22Rv1 (cell line): ENCODE results near the gene GMPPA.
A peak's percentile ranks its signal among the peaks of the same experiment; 100 is the strongest.

Source experiments
- H3K27ac ChIP-seq: fragments of 450-650 bp; 2 replicates; pipeline ENCODE4 v1.5.1; 2017
- CTCF ChIP-seq: fragments of 450-650 bp; IDR thresholded peaks from 2 replicates; pipeline ENCODE4 v1.5.1; 2017; ENCODE audit warnings: mild to moderate bottlenecking
- ZFX ChIP-seq: fragments of 450-650 bp; IDR thresholded peaks from 2 replicates; pipeline ENCODE4 v1.6.1; 2017; ENCODE audit warnings: antibody characterized with exemption, borderline replicate concordance

GMPPA gene

GRCh38 chr2:219483451-219484342 is 15.0 kb upstream of the GMPPA start:
- no peak for TF ChIP-seq ZFX
- no peak for TF ChIP-seq CTCF
- H3K27ac ChIP-seq, result no peak overlapping the region

GRCh38 chr2:219484343-219485200 is 14.1 kb upstream of the GMPPA start:
- no peak overlapping the region for H3K27ac ChIP-seq
- TF ChIP-seq CTCF, result peak; percentile 9; the same call in 1 of the 2 replicates
- TF ChIP-seq ZFX, result no peak

- TF ChIP-seq CTCF, result no peak
- H3K27ac ChIP-seq, result no peak overlapping the region
Measured at GRCh38 chr2:219485201-219485580, 13.5 kb upstream of the GMPPA start.

DNA sequence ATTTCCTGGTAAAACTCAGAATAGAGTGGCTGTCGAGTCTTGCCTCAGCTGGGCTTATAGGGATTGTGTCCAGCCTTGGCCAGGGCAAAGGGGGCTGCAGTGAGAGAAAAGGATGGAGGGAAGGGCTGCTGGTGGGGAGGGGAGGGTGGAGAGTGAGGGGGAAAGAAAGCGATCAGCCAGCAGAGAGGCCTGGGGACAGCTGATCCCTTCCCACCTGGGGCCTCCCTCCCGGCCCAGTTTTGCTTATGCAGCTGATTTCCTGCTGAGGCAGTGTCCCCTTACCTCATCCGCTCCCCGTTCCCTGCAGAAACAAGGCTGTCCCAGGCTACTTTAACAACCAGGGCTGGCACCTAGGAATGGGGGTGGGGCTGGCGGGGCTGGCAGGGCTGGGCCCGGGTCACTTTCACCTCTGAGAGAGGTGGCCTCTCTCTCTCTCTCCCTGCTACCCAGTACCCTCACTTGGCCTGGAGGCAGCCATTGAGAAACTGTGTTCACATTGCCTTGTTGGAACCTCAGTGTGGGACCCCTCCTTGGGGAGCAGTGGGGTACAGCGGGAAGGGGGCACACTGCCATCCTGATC is 12.2 kb upstream of the GMPPA start:
- no peak overlapping the region for H3K27ac ChIP-seq
- TF ChIP-seq CTCF, result no peak
- TF ChIP-seq ZFX, result no peak

DNA sequence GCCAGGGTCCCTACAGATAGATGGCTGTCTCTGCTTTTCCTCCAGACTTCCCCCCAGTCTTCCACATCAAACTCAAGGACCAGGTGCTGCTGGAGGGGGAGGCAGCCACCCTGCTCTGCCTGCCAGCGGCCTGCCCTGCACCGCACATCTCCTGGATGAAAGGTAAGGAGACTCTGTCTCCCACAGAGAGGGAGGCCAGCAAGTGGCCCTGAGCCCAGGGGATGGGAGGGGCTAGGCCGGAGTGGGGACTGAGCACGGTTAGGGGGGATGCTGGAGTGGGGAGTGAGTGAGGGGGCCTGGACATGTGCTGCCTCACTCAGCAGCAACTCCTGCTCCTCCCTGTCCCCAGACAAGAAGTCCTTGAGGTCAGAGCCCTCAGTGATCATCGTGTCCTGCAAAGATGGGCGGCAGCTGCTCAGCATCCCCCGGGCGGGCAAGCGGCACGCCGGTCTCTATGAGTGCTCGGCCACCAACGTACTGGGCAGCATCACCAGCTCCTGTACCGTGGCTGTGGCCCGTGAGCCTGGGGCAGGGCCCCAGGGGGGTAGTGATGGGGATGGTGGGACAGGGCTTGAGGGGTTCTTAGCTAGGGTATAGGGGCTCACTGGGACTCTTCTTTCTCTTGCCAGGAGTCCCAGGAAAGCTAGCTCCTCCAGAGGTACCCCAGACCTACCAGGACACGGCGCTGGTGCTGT is 10.4 kb upstream of the GMPPA start:
- H3K27ac ChIP-seq, result no peak overlapping the region
- TF ChIP-seq CTCF (no peak), ZFX (no peak)

- no peak overlapping the region for H3K27ac ChIP-seq
- TF ChIP-seq CTCF (no peak), ZFX (no peak)
Measured at GRCh38 chr2:219488844-219489194, 9.9 kb upstream of the GMPPA start.
